Astrocyte (in vitro differentiated cells and primary cell): Measurements from ENCODE around the gene SLC2A13. TPM values are rescaled to one million over a fixed set of nuclear protein-coding genes. Genes with fewer than 3 reads are reported as not detected.

ENCODE experiments used
- DNase-seq: peaks from one replicate; pipeline ENCODE4 v3.0.0-alpha.2; 2010; ENCODE audit warnings: low read depth
- FAIRE-seq: peaks from 2 replicates; lab custom pipeline; 2011; peaks lifted over from hg19 to GRCh38; lab: Jason Lieb, UNC
- H2AFZ ChIP-seq: 2 replicates; pipeline ENCODE4 v1.6.0; 2012; ENCODE audit warnings: low read depth, low read length, inconsistent platforms
- H3K27ac ChIP-seq: 2 replicates; pipeline ENCODE4 v1.5.1; 2011; ENCODE audit warnings: low read depth, low read length, inconsistent platforms
- H3K27me3 ChIP-seq: 2 replicates; pipeline ENCODE4 v1.6.0; 2011; ENCODE audit warnings: low read length, inconsistent platforms; ENCODE audit not compliant: insufficient read depth
- H3K36me3 ChIP-seq: 2 replicates; pipeline ENCODE4 v1.5.1; 2011; ENCODE audit warnings: low read length, inconsistent platforms; ENCODE audit not compliant: insufficient read depth
- H3K4me1 ChIP-seq: 2 replicates; pipeline ENCODE4 v1.5.1; 2011; ENCODE audit warnings: low read length, inconsistent platforms; ENCODE audit not compliant: insufficient read depth
- H3K4me2 ChIP-seq: 2 replicates; pipeline ENCODE4 v1.6.0; 2012; ENCODE audit warnings: low read length, inconsistent platforms
- H3K4me3 ChIP-seq: 2 replicates; pipeline ENCODE4 v1.5.1; 2011; ENCODE audit warnings: low read depth, mild to moderate bottlenecking, low read length, inconsistent platforms; ENCODE audit not compliant: insufficient read depth
- H3K79me2 ChIP-seq: 2 replicates; pipeline ENCODE4 v1.6.0; 2012; ENCODE audit warnings: mild to moderate bottlenecking, low read length, inconsistent platforms; ENCODE audit not compliant: insufficient read depth
- H3K9ac ChIP-seq: 2 replicates; pipeline ENCODE4 v1.6.0; 2012; ENCODE audit warnings: mild to moderate bottlenecking, low read length, inconsistent platforms
- H3K9me3 ChIP-seq: 2 replicates; pipeline ENCODE4 v1.5.1; 2012; ENCODE audit warnings: low read depth, mild to moderate bottlenecking, low read length, inconsistent platforms; ENCODE audit not compliant: insufficient read depth
- H4K20me1 ChIP-seq: 2 replicates; pipeline ENCODE4 v1.6.0; 2012; ENCODE audit warnings: low read length, inconsistent platforms; ENCODE audit not compliant: insufficient read depth
- H3K27ac Mint-ChIP-seq: one replicate; pipeline ENCODE4 v1.8.0; 2021; ENCODE audit warnings: mild to moderate bottlenecking, mixed read lengths; ENCODE audit not compliant: unreplicated experiment
- H3K27me3 Mint-ChIP-seq: one replicate; pipeline ENCODE4 v1.8.0; 2021; ENCODE audit warnings: low read depth, mixed read lengths; ENCODE audit not compliant: unreplicated experiment
- H3K36me3 Mint-ChIP-seq: one replicate; pipeline ENCODE4 v1.8.0; 2021; ENCODE audit warnings: low read depth, mixed read lengths; ENCODE audit not compliant: unreplicated experiment
- H3K4me1 Mint-ChIP-seq: one replicate; pipeline ENCODE4 v1.8.0; 2021; ENCODE audit warnings: low read depth, mixed read lengths; ENCODE audit not compliant: unreplicated experiment
- H3K4me3 Mint-ChIP-seq: one replicate; pipeline ENCODE4 v1.8.0; 2021; ENCODE audit warnings: mild to moderate bottlenecking, moderate library complexity, mixed read lengths; ENCODE audit not compliant: unreplicated experiment
- H3K9me3 Mint-ChIP-seq: one replicate; pipeline ENCODE4 v1.8.0; 2021; ENCODE audit warnings: mild to moderate bottlenecking, mixed read lengths; ENCODE audit not compliant: unreplicated experiment
- EZH2 ChIP-seq: IDR thresholded peaks from 2 replicates; pipeline ENCODE4 v1.6.1; 2012; ENCODE audit warnings: mild to moderate bottlenecking, low read length, inconsistent platforms; ENCODE audit not compliant: insufficient read depth
- total RNA-seq: library from RNA; stranded (reverse); gene quantifications from 2 replicates; pipeline ENCODE4 v1.2.1, GENCODE V29; 2021
- TF ChIP-seq, protein P1 (sequence below): IDR thresholded peaks from 2 replicates; pipeline ENCODE4 v1.5.1; 2011; ENCODE audit warnings: low read depth, mild to moderate bottlenecking, inconsistent platforms, low read length, moderate library complexity; ENCODE audit not compliant: insufficient read depth

SLC2A13 gene
- total RNA-seq, 1 donor from 2014 or later: 10.2 TPM

DNA sequence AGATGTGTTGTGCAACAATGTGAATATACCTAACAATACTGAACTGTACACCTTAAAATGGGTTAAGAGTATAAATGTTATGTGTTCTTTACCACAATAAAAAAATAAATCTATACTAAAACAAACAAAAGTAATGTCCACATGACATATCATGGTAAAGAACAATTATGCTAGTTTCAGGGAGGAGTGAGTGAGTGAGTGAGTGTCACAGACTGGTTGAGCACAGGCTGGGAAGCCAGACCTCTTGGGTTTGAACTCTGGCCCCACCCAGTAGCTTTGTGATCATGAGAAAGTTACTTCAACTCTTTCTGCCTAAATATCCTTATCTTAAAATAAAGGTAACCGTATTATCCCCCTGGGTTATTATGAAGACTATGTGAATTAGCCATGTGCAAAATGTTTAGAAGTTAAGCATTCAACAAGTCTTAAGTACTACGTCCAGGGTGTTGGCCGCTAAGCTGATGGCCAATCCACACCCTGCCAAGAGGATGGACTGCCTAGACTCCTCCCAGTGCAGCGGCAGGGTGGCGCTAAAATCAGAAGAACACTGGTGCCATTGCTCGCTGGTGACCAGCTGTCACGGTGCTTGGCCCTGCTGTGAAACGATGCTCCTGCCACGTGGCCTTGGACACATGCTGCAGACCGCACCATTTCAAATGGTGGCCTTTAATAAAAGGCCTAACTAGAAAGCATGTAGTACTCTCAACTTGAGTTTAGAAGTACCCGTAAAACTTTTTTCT lies 7.3 kb downstream of the SLC2A13 start:
- Histone ChIP-seq H3K4me3 (no peak overlapping the region), H4K20me1 (peaks cover 8% of the 10 kb centered on the region), H3K79me2 (no peaks in the 10 kb centered on the region), H3K9ac (no peak overlapping the region), H3K27ac (no peak overlapping the region), H3K27me3 (no peaks in the 10 kb centered on the region), H3K4me2 (no peak overlapping the region), H3K36me3 (no peaks in the 10 kb centered on the region), H3K4me1 (no peaks in the 10 kb centered on the region), H3K9me3 (no peaks in the 10 kb centered on the region), H2AFZ (no peak overlapping the region)
- H3K27me3 Mint-ChIP-seq: no peaks in the 10 kb centered on the region
- H3K4me3 Mint-ChIP-seq: no peak overlapping the region
- FAIRE-seq (no peak), DNase-seq (no peak)
- no peak overlapping the region for H3K27ac Mint-ChIP-seq
- H3K36me3 Mint-ChIP-seq: no peaks in the 10 kb centered on the region
- H3K4me1 Mint-ChIP-seq: peaks cover 2% of the 10 kb centered on the region
- no peak for TF ChIP-seq EZH2
- TF ChIP-seq, protein P1, sequence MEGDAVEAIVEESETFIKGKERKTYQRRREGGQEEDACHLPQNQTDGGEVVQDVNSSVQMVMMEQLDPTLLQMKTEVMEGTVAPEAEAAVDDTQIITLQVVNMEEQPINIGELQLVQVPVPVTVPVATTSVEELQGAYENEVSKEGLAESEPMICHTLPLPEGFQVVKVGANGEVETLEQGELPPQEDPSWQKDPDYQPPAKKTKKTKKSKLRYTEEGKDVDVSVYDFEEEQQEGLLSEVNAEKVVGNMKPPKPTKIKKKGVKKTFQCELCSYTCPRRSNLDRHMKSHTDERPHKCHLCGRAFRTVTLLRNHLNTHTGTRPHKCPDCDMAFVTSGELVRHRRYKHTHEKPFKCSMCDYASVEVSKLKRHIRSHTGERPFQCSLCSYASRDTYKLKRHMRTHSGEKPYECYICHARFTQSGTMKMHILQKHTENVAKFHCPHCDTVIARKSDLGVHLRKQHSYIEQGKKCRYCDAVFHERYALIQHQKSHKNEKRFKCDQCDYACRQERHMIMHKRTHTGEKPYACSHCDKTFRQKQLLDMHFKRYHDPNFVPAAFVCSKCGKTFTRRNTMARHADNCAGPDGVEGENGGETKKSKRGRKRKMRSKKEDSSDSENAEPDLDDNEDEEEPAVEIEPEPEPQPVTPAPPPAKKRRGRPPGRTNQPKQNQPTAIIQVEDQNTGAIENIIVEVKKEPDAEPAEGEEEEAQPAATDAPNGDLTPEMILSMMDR: no peak
- H3K9me3 Mint-ChIP-seq: no peaks in the 10 kb centered on the region

DNA sequence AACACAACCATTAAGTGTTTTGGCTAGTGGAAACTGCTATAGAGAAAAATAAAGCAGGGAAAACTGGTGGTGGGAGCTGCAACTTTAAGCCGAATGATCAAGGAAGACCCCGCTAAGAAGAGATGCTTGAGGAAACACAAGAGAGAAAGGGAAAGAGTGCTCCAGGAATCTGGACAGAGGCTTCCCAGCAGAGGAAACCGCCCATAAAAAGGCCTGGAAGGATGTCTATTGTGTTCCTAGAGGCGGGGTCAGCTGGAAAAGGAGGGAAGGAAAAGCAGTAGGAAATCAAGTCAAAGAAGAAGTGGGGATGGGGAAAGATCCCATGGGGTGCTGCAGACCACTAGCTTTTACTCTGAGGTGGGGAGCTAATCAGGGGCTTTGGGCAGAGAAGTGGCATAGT lies 12.4 kb downstream of the SLC2A13 start:
- no peak overlapping the region for H2AFZ ChIP-seq
- H3K27me3 ChIP-seq: no peaks in the 10 kb centered on the region
- TF ChIP-seq, protein P1: no peak
- TF ChIP-seq EZH2: no peak
- no peak overlapping the region for H3K4me2 ChIP-seq
- H3K79me2 ChIP-seq: no peaks in the 10 kb centered on the region
- FAIRE-seq (no peak), DNase-seq (no peak)
- Mint-ChIP-seq H3K27ac (no peak overlapping the region), H3K27me3 (no peaks in the 10 kb centered on the region), H3K36me3 (peaks cover 1% of the 10 kb centered on the region), H3K4me1 (peaks cover 3% of the 10 kb centered on the region), H3K9me3 (no peaks in the 10 kb centered on the region), H3K4me3 (no peak overlapping the region)
- H3K27ac ChIP-seq: no peak overlapping the region
- H3K4me3 ChIP-seq: no peak overlapping the region
- no peaks in the 10 kb centered on the region for H4K20me1 ChIP-seq
- H3K9me3 ChIP-seq: no peaks in the 10 kb centered on the region
- H3K4me1 ChIP-seq: no peaks in the 10 kb centered on the region
- no peak overlapping the region for H3K9ac ChIP-seq
- H3K36me3 ChIP-seq: peaks cover 2% of the 10 kb centered on the region

- no peaks in the 10 kb centered on the region for H3K4me1 ChIP-seq
- no peak for DNase-seq
These were observed 19.4 kb downstream of the SLC2A13 start for GRCh38 chr12:40086471-40086870.

More at GRCh38 chr12:40086471-40086870, 19.4 kb downstream of the SLC2A13 start:
- H3K4me3 Mint-ChIP-seq: no peak overlapping the region
- Histone ChIP-seq H2AFZ (no peak overlapping the region), H4K20me1 (no peaks in the 10 kb centered on the region), H3K36me3 (no peaks in the 10 kb centered on the region), H3K27ac (no peak overlapping the region), H3K9ac (no peak overlapping the region), H3K9me3 (no peaks in the 10 kb centered on the region), H3K4me2 (no peak overlapping the region), H3K79me2 (no peaks in the 10 kb centered on the region), H3K4me3 (no peak overlapping the region), H3K27me3 (no peaks in the 10 kb centered on the region)
- no peak for TF ChIP-seq EZH2
- TF ChIP-seq, protein P1: no peak
- H3K36me3 Mint-ChIP-seq: peaks cover 4% of the 10 kb centered on the region
- H3K27ac Mint-ChIP-seq: no peak overlapping the region
- FAIRE-seq: no peak
- no peaks in the 10 kb centered on the region for H3K4me1 Mint-ChIP-seq
- no peaks in the 10 kb centered on the region for H3K27me3 Mint-ChIP-seq
- H3K9me3 Mint-ChIP-seq: no peaks in the 10 kb centered on the region
